ENCODE measurements around the gene DSTN. TPM values are rescaled to one million over a fixed set of nuclear protein-coding genes. Genes with fewer than 3 reads are reported as not detected.

The DSTN gene
- total RNA-seq, 1 experiment from 2014 or later, result 378 TPM

DNA sequence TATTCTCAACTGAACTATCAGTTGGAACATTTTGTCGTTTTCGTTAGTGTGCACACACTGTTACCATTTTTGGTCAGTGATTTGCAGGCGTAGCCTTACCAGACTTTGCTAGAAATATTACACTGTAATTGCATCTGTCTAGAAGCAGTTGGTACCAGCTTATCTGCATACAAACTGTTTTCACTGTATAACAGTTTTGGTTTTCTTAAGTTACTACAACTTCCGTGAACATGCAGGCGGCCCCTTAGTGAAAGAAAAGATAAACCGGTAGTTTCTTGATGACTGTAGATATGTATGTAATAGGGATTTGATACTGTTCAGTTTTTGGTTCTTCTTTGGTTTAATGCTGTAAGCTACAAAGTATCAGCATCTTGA, 1.3 kb downstream of the DSTN start:
- in situ Hi-C loops (cut with HindIII; ENCODE audit: low sequenced_read_pairs), result no loop called here
- DNase-seq (ENCODE audit: low spot score), result no peak

DNA sequence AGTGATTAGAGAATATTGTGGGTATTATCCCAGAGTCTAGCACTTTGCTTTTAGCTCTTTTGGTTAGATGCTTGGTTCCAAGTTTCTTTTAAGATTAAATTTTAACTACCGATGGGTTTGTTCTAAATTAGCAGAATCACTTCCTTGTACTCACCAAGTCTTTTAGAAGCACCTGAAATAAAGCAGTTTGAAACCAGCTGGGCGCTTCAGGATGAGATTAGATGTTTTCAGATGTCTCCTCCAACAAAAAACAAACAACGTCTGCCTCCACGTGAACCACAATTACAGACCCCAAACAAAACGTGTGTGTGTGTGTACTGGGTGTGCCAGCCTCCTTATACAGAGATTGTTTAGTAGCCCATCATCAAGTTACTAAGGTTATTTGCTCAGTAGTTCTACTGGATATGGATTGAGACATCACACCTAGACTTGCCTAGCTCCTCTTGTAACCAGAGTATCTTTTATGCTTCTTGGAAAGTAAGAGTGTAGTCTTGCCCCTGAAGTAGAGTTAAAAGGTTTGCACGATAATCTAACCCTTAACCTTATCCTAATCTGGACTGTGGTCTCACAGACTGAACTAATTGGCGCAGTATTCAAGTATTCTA, 2.3 kb downstream of the DSTN start:
- in situ Hi-C loops (cut with HindIII; ENCODE audit: low sequenced_read_pairs), result no loop called here
- no peak for DNase-seq (ENCODE audit: low spot score)

DNA sequence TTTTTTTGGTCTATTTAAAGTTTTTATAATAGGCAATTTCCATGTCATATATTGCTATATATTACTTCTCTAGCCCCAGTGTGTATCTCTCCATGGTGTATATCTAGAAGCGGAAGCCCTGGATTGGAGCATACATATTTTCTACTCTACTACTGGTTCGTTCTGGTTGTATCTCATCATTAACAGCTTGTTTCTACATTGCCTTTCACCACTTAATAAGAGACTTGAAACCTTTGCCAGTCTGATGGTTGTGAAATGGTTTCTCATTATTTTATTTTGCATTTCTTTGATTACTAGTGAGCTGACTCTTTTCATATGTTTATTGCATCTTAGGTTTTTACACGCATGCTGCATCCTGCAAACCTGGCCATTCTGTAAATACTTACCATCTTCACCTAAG, 3.6 kb downstream of the DSTN start:
- in situ Hi-C loops (cut with HindIII; ENCODE audit: low sequenced_read_pairs), result no loop called here
- no peak for DNase-seq (ENCODE audit: low spot score)

DNA sequence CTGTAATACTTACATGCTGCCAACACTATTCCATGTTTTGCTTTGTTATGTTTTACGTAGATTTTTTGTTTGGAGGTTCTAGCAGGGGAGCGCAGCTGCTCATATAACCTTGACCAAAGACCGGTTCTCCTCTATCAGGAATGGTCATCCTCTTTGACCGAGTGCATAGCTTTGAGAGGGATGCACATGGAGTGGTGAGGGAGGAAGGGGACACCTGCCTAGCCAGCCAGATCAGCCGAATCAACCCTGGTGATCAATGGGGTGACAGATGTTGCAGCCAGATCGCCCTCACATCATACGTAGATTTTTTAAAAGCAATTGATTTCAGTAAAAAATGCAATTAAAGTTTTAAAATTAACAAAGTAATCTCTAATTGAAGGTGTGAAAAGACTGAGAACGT, 6.3 kb downstream of the DSTN start:
- in situ Hi-C loops (cut with HindIII; ENCODE audit: low sequenced_read_pairs), result no loop called here
- DNase-seq (ENCODE audit: low spot score), result no peak

DNA sequence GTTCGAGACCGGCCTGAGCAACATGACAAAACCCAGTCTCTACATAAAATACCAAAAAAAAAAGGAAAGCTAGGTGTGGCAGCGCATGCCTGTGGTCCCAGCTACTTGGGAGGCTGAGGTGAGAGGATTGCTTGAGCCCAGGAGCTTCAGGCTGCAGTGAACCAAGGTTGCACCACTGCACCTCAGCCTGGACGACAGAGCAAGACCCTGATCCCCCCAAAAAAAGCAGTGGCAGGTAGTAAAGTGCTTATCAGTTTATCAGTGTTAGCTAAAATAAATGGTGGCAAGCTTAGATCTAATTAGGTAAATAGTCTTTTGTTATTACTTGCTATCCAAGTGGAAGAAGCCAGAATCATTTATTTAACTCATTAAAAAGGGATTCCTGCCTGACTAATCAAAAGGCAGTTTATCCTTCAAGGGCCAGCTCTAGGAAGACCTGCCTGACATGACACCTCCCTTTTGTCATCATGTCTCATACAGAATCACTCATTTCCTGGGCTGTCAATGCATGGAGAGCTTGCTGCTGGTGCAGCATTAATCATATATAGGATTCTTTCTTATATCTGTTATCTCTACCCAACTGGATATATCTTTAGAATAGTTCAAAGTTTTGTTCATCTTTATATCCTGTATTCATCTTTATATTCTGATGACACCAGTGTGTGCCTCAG, 9.6 kb downstream of the DSTN start:
- no peak for DNase-seq (ENCODE audit: low spot score)
- in situ Hi-C loops (cut with HindIII; ENCODE audit: low sequenced_read_pairs), result no loop called here

DNA sequence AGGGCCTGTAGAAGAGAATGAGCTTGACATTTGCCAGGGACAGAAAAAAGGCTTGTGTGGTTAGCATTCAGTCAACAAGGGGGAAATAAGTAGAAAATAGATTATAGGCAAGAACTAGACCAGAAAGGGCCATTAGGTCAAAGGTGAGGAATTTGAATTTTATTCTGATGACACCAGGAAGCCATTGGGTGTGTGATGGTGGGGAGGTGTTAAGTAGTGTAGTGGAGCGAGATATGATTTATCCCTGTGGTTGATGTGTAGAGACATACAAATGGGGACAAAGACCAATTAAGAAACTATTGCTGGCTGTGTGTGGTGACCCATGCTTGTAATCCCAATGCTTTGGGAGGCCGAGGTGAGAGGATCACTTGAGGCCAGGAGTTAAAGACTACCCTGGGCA, 11.0 kb downstream of the DSTN start:
- in situ Hi-C loops (cut with HindIII; ENCODE audit: low sequenced_read_pairs), result no loop called here
- no peak for DNase-seq (ENCODE audit: low spot score)

DNA sequence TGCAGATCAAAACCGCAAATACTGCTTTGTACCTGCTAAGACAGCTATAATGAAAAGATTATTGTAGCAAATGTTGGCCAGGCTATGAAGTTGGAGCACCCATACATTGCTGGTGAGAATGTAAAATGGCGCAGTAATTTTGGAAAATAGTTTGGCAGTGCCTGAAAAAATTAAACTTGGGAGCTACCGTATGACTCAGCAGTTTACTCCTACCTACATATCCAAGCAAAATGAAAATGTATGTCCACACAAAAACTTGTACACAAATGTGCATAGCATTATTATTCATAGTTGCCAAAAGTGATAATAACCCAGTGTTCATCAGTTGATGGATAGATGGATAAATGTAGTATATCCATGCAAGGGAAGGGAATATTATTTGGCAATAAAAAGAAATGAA, 13.3 kb downstream of the DSTN start:
- DNase-seq (ENCODE audit: low spot score), result no peak
- in situ Hi-C loops (cut with HindIII; ENCODE audit: low sequenced_read_pairs), result no loop called here

DNA sequence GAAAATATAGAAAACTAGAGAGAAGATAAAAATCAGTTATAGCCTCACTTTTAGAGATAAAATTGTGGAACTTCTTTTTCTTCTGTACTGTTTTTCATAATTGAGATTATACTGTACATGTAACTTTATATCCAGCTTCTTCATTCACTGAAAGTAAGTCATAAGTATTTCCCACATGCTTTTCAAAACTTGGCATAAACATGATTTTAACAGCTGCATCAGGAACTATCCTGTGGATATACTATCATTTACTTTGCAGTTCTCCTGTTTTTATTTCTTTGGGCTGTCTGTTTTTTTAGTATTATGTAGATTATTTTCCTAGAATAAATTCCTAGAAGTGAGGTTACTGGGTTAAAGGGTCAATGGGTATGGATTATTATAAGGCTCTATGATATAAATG, 14.8 kb downstream of the DSTN start:
- in situ Hi-C loops (cut with HindIII; ENCODE audit: low sequenced_read_pairs), result no loop called here
- DNase-seq (ENCODE audit: low spot score), result no peak

DNA sequence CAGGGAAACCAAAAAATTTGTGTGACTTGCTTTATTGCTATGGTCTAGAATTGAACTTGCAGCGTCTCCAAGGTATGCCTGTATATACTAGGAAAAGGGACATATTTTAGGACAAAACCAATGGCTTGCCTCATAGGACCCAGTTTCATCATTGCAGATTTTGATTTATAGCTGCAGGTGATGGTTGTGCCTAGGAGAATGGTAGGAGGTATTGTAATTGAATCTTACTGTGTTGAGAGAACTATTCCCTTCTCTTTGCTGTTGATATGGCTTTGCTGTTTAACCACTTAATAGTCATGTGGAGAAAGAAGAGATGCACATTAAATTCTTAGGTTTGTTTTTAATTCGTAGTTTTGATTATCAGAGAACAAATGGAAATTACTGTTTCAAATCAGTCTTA, 16.4 kb downstream of the DSTN start:
- no peak for DNase-seq (ENCODE audit: low spot score)
- in situ Hi-C loops (cut with HindIII; ENCODE audit: low sequenced_read_pairs), result no loop called here

DNA sequence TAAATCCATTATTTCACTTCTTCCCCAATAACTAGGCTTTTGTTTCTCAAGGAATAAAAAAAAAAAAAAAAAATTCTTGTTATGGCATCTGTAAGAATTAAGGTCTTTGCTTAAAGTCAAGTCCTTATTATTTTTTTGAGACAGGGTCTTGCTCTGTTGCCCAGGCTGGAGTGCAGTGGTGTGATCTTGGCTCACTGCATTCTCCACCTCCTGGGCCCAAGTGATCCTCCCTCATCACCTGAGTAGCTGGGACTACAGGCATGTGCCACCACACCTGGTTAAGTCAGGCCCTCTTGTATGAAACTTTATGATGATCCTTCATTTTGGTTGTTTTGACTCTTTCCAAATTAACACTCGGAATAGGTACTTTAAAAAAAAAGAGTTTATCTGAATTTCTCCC, 17.3 kb downstream of the DSTN start:
- no peak for DNase-seq (ENCODE audit: low spot score)
- in situ Hi-C loops (cut with HindIII; ENCODE audit: low sequenced_read_pairs), result no loop called here

DNA sequence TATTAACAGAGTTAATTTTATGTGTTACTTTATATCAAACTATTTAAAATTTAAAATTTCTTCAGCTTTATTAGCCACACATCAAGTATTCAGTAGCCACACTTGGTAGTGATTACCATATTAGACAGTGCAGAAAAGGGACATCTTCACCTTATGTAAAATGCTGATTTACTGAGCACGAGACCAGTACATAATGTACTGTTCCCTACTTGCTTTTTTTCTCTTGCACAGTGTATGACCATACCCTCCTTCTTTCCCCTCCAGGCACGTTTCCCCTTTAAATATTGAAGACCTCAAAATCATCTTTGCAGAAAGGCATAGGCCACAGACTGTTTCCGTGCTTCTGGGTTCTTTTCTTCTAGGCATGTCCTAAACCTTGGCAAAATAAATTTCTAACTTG, 17.9 kb downstream of the DSTN start:
- no peak for DNase-seq (ENCODE audit: low spot score)
- in situ Hi-C loops (cut with HindIII; ENCODE audit: low sequenced_read_pairs), result no loop called here

DNA sequence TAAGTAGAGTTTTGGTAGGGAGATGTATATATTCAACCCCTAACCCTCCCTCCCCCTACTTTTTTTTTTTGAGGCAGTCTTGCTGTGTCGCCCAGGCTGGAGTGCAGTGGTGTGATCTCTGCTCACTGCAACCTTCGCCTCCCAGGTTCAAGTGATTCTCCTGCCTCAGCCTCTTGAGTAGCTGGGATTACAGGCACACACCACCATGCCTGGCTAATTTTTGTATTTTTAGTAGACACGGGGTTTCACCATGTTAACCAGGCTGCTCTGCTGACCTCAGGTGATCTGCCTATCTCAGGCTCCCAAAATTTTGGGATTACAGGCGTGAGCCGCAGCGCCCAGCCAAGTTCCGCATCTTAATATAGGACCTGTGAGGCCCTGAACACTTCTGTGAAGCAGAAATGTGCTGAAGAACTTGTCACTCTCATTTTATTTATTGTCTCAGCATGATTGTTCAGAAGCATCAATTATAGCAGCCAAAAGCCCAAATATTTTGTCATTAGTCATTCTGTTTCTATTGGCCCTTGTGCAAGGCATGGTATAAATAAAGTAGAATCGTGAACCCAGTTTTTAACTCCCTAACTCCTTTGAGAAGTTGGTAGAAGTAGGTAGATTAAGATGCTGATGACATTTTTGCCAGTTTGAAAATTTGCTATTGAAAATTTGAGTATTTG, 19.4 kb downstream of the DSTN start:
- in situ Hi-C loops (cut with HindIII; ENCODE audit: low sequenced_read_pairs), result no loop called here

DNA sequence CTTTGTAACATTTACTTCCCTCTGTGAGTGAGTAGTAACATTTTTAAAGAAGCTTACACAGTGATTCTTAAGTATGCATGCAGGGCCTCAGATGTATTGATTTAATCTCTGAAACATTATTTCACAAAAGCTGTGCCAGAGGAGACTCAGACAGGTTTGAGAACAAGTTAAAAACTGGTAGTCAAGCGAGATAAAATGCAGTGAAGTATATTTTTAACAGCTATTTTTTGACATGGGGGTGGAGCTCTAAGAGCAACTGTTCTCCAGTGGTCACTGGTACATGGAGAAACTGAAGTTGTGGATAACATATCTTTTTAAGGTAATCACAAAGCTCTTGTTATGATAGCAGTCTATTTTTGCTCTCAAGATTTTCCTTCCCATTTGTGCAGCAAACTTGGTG, 20.4 kb downstream of the DSTN start:
- DNase-seq (ENCODE audit: low spot score), result no peak
- in situ Hi-C loops (cut with HindIII; ENCODE audit: low sequenced_read_pairs), result loop anchor here (5.0 kb wide), 1 partner anchor 48 kb away; no protein-coding TSS in a partner anchor

More for the DNA sequence above, 19.4 kb downstream of the DSTN start:
- DNase-seq (ENCODE audit: low spot score), result peak; percentile 49

DNA sequence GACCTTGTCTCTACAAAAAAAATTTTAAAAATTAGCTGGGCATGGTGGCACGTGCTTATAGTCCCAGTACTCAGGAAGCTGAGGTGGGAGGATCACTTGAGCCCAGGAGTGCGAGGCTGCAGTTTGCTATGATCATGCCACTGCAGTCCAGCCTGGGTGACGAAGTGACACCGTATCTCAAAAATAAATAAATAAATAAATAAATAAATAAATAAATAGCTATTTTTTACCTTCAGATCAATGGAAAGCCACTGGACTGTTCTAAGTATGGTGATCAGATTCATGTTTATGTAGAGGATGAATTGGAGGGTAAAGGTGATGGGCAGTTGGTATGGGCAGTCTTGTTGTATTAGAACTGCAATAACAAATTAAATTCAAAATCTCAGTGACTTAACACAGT, 24.0 kb downstream of the DSTN start:
- in situ Hi-C loops (cut with HindIII; ENCODE audit: low sequenced_read_pairs), result loop anchor here (5.0 kb wide), 1 partner anchor 52 kb away; no protein-coding TSS in a partner anchor
- DNase-seq (ENCODE audit: low spot score), result no peak

DNA sequence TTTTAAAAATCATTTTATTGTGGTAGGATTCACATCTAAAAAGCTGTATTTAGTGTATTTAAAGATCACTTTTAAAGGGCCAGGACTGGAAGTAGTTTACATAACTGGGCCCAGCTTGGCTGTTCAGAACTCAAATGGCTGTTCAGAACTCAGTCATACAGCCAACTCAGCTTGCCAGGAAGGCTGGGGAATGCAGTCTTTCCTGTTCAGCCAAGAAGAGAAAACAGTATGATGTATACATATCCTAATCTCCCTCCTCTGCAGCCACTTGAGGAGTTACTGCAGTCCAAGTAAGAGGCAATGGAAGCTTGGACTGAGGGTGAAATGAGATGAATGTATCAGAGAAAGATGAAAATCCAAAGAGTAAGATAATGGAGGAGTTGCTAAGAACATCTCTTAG, 24.6 kb downstream of the DSTN start:
- peak; percentile 66 for DNase-seq (ENCODE audit: low spot score)
- in situ Hi-C loops (cut with HindIII; ENCODE audit: low sequenced_read_pairs), result loop anchor here (5.0 kb wide), 1 partner anchor 52 kb away; no protein-coding TSS in a partner anchor

DNA sequence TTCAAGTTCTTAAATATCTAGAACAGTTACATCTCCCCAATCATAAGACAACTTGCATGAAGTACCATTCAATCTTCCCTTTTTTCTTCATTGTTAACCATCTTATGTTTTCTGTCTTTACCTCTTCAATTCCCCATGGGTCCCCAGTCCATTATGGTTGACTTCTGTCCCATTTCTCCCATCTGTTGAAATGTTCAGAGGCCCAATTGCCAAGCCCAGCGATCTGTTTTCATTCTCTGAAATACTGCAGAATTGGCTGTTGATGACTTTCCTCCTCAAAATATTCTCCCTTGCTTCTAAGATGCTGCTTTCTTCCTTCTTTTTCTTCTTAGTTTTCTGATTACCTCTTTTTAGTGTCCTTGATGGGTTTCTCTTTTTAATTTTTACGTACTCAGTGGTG, 26.0 kb downstream of the DSTN start:
- in situ Hi-C loops (cut with HindIII; ENCODE audit: low sequenced_read_pairs), result no loop called here
- peak; percentile 92 for DNase-seq (ENCODE audit: low spot score)

DNA sequence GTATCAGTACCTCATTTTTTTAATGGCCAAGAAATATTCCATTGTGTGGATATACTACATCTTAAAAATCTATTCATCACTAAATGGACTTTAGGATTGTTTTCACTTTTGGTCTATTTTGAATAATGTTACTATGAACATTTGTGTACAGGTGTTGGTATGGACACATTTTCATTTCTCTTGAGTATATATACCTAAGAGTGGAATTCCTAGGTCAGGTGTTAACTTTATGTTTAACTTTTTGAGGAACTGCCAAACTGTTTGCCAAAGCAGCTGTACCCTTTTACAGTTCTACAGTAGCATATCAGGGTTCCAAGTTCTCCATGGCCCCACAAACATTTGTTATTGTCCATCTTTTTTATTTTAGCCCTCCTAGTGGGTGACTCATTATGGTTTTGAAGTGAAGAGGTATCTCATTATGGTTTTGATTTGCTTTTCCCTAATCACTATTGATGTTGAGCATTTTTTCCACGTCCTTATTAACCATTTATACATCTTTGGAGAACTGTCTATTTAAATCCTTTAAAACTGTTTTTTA, 28.2 kb downstream of the DSTN start:
- in situ Hi-C loops (cut with HindIII; ENCODE audit: low sequenced_read_pairs), result no loop called here
- no peak for DNase-seq (ENCODE audit: low spot score)

DNA sequence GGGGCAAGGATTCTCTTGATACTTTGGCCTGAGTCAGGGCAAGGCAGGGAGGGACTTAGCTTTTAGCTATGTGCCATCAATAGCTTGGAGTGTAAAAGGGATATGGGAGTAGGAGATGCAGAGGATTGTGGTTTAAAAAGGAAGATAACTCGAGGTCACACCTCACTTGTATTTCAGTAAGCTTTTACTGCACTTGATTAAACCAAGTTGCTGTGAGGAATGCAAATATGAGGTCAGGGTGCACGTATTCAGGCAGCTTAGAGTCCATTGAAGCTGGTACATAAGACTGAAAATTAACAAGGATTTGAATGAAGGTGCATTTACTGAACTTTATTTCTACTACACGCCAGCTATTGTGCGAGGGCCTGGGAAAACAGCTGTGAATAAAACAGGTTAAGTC, 32.1 kb downstream of the DSTN start:
- in situ Hi-C loops (cut with HindIII; ENCODE audit: low sequenced_read_pairs), result no loop called here
- no peak for DNase-seq (ENCODE audit: low spot score)

DNA sequence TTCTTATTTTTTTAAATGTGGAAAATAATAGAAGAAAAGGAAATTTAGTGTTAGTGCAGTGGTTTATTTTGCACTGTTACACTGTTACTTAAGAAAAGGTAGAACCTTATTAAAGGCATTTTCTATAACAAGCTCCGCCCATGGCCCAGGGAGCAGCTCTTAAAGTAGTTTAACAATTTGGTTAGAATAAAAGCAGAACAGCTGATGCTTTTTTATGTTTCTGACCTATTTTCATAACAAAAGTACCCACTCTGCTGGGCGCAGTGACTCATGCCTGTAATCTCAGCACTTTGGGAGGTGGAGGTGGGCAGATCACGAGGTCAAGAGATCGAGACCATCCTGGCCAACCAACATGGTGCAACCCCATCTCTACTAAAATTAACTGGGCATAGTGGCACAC, 32.6 kb downstream of the DSTN start:
- in situ Hi-C loops (cut with HindIII; ENCODE audit: low sequenced_read_pairs), result no loop called here
- no peak for DNase-seq (ENCODE audit: low spot score)

DNA sequence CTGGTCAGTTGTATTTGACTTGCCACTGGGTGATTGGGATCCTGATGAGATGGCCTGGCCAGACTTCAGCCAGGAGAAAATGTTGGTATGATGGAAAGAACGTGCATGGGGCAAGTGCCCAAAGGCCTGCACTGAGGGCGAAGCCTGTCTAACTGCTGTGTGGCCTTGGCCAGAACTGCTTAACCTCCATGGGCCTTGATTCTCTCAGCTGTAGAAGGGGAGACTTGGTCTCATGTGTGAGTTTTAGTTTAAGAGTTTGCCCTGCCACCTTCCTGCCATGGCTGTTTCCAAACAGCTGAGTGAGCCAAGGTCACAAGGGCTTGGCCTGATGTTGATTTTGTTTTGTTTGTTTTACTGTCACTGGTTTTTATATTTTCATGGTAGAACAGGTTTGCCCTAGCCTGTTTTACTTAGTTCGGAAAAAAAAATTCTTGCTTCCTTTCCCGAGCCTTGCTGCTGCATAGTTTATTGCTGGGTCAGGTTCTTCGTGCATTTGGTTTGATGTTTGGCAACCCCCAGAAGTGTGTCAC, 35.3 kb downstream of the DSTN start:
- DNase-seq (ENCODE audit: low spot score), result no peak
- in situ Hi-C loops (cut with HindIII; ENCODE audit: low sequenced_read_pairs), result no loop called here

Measured in G401 (cell line).